ENCODE measurements around the gene CEP192. TPM values are rescaled to one million over a fixed set of nuclear protein-coding genes. Genes with fewer than 3 reads are reported as not detected.

CEP192 gene
- total and polyA plus RNA-seq, 2 of the 13 experiments (the other 11 are each of a cell fraction or from before 2014, with no cell fraction given) = 15.3 to 24.7 TPM

- TF ChIP-seq ZNF296 (CRISPR knock-in tag; conservative IDR thresholded peaks at IDR 0.05) (no peak), ADNP (CRISPR knock-in tag; IDR thresholded peaks at IDR 0.05) (no peak), NFKB2 (CRISPR knock-in tag; IDR thresholded peaks at IDR 0.05; ENCODE audit: borderline replicate concordance) (peak; percentile 72; the same call in 1 of the 2 replicates), MED1 (CRISPR knock-in tag; IDR thresholded peaks at IDR 0.05) (peak; percentile 81), RBFOX2 (IDR thresholded peaks at IDR 0.05; ENCODE audit: low read depth, low read length) (peak; percentile 96), ZBTB10 (CRISPR knock-in tag; IDR thresholded peaks at IDR 0.05; ENCODE audit: borderline replicate concordance) (peak; percentile 70; the same call in 1 of the 2 replicates), GATAD2A (CRISPR knock-in tag; IDR thresholded peaks at IDR 0.05) (0 out of 2 replicates have a peak, but pooled peaks have one; percentile 23), STAT5B (CRISPR knock-in tag; IDR thresholded peaks at IDR 0.05) (no peak), E2F1 (CRISPR knock-in tag; IDR thresholded peaks at IDR 0.05) (peak; percentile 96), PATZ1 (CRISPR knock-in tag; IDR thresholded peaks at IDR 0.05) (peak; percentile 93), REL (CRISPR knock-in tag; conservative IDR thresholded peaks at IDR 0.05) (peak; percentile 98), NKX3-1 (CRISPR knock-in tag; IDR thresholded peaks at IDR 0.05) (no peak), AHDC1 (CRISPR knock-in tag; IDR thresholded peaks at IDR 0.05; ENCODE audit: borderline replicate concordance) (no peak), TCF12 (IDR thresholded peaks at IDR 0.05) (no peak), TCF12 (CRISPR knock-in tag; IDR thresholded peaks at IDR 0.05) (peak; percentile 80; the same call in 1 of the 2 replicates)
Measured at GRCh38 chr18:12990967-12991820, at the start of gene CEP192 (continued).

Measured in HepG2 (cell line).